GM19452 (cell line): ENCODE results near the gene SPARC.

Source experiments
- ATAC-seq: cut with Tn5 transposase; IDR thresholded peaks from one replicate; pipeline ENCODE4 v1.9.1; 2021; ENCODE audit not compliant: unreplicated experiment

The SPARC gene

DNA sequence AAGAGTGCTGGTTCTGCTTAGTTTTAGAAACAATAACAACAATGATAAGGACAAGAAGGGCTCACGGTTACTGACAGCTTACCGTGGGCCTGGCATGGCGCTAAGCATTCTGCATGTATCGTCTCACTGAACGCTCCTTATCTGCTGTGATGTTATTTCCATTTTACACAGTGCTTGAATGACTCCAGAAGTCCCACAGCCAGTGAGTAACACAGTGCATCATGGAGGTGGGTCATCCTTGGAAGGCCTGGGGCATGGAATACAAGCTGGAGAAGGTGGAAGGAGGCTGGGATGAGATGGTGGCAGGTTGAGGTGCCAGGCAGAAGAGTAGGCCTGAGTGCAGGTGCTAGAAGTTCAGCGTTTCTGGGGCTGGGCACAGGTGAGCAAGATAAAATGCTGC is 59.1 kb downstream of the SPARC start:
- ATAC-seq, result no peak

DNA sequence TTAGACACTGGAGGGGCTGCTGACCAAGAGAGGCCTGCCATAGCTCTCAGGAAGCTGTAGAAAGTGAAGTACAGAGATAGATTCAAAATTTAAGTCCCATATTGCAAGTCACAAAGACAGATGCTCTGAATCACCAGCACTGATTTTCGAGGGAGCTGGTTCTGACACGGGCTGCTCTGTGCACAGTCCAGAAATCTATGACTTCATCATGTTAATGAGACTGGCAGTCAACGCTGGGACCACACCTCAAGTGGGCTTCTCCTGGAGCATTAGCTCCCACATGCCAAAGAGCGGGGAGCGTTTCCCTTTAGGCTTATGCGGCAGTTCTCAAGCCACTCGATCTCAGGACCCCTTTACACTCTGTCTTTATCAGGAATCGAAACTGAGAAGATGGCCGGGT is 61.4 kb downstream of the SPARC start:
- no peak for ATAC-seq

DNA sequence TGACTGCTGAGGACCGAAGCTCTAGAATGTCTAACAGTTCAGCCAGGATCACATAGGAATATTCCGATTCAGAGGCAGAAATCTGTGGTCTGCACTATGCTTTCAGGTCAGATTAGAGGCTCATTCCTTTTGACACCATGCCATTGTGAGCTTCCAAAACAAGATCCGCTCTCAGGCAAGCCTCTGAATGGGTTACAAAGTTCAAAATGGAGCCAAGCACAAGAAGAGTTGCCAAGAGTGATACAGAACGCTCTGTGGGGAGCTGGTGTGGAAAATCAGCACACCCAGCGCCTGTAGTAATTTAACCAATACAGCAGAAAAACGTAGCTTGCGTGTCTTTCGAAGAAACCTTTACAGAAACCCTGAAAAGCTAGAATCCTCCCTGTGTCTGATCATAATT is 62.2 kb downstream of the SPARC start:
- no peak for ATAC-seq

DNA sequence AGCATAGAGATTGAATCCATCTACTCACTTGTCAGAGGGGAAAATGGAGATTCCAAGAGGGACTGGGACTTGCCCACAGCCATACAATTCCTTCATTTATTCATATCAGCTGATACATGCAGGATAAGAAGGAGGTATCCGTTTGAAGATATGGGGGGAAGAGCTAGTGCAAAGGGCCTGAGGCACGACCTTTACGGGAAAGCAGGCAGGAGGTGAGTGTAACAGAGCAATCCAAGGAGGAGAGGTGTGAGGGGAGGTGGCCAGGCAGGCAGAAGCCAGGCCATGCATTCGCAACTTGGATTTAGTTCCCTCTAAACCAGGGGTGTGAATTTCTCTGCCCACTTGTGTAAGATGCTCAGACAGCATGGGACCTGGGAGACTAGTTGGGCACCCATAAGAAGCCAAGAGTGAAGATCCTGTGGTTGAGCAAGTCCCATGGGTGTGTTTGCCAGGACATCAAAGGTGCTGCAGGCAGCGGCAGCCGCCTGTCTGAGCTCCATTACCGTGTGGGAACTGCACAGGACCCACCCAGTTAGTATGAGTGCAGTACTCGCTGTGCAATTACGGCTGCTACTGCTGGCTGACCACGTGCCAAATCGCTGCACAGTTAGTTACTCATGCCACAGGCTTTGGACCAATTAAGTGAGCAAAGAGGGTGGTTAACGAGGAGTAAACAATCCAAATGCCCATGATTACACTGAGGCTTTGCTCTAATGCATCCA is 64.2 kb downstream of the SPARC start:
- ATAC-seq, result no peak

DNA sequence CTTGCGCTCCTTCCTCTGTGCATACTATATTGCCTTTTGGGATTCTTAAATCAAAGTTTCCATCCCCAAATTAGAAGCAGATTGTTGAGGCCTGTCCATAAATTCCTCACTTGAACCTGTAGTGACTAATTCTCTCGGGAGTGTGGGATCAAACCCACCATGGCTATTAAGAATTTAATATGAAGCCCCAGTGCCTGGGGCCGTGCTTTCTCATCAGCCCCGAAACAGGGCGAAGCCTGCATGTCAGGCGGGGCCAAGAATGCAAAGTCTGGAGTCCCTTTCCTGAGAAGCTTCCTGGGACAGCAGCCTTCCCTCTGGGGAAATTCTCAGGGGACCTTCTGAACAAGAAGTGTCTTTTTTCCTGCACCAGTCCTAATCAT is 66.3 kb downstream of the SPARC start:
- no peak for ATAC-seq

DNA sequence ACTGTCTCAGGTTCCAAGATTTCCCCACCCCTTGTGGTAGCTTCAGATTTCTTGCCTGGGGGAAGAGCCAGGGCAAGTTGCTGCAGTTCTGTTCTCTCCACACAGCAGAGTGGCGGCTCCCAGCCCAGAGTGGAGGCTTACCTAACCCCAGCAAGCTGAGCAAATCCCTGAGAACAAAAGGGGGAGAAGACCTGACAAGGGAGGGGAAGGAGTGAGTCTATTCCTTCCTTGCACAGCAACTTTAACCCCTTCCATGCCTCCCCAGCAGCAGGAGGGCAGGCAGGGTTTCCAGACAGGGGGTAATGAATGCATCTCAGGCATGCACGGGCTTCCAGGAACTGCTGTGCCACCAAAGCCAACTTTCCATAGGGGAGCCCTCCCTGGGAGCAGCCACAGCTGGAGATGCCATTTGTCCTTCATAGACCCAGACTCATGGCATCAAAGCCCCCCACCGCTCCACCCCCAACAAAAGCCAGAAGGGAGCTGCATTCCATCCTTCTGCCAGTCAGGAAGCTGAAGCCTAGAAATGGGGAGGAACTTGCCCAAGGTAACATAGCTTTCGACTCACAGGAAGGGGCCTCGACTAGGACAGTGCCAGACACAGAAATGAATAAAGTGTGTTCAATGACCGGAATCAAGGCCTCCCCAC is 66.8 kb downstream of the SPARC start:
- ATAC-seq, result no peak

DNA sequence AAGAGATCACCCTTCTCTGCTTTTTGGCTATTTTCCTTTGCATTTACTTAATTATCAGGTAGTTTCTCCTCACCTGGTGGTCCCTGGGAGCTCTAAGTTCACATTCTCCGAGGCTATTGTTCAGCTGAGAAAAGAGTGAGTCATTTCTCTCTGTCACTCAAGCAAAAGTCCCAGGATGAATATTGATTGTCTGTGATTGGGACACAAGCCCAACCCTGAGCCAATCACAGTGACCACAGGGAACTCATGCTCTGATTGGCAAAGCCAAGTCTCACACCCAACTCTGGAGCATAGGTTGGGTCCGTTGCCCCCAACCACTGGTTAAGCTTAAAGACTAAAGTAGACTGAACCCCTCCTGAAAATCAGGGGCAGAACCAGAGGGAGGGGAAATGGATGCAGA is 67.8 kb downstream of the SPARC start:
- no peak for ATAC-seq

DNA sequence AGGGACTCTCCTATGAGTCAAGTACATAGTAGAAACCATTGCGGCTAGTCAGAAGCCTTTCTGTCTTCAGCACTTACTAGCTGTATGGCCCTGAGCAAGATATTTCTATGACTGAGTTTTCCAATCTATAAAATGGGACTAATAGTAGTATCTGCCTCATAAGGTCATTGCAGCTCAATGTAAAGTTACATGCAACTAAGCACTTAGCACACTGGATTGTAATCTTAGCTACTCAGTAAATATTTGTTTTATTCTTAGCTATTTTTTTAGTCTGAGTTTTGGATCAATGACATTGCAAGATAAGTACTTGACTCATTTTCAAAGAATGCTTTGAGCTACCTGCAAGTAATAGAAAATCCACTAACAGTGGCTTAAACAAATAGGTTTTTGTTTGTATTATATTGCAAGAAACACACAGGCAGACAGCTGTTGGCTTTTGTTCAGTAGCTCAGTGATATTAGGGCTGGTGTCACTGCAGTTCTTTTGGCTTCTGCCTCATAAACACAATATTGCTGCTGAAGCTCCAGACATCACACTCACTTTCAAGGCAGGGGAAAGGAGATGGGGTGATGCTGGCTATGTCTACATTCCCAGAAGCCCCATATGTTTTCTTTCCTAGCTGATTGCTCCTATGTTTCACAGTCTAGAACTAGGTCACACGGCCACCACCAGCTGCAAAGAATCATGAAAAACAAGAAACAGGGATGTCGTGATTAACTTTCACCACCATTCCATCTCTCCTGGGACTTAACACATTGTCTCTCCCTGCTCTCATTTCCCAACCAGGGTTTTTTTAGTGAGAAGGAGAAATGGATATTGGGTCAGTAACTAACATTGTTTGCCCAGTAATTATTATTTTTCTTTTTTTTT is 68.6 kb downstream of the SPARC start:
- no peak for ATAC-seq

DNA sequence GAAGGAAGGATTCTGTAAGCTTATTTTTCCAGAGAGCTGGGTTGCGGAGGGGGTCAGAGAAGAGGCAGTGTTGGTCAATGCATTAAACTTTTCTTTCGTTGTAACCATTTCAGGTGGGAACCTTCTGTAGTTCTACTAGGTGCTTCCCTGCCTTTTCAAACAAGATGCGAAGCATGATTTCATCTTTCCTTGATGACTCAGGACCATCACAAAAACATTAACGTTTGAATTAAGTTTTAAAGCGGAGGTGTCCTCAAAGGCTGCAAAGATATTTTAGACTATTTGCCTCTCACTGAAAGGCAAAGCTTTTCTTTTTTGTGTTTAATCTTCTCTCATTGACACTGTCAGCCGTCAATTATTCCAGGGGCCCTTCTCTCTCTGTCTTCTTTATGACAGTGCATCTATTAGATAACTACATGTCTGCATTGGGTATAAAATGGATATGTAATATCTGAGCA is 69.3 kb downstream of the SPARC start:
- no peak for ATAC-seq

DNA sequence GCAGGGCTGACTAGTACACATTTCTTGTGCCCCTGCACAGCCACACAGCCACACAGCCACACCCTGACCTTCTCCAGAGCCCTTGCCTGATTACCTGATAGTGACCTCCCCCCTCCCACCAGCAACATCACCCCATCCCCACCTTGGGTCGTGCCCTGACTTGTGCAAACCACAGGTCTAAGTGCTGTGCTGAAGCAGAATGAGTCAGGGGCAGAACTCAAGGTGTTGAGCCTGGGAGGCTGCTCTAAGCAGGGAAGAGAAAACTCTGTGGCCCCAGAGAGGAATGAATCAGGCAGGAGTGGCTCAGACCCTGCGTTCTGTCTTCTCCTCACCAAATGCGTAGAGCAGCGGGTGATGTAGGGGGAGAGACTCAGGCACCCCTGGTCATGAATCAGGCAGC is 71.3 kb downstream of the SPARC start:
- no peak for ATAC-seq

DNA sequence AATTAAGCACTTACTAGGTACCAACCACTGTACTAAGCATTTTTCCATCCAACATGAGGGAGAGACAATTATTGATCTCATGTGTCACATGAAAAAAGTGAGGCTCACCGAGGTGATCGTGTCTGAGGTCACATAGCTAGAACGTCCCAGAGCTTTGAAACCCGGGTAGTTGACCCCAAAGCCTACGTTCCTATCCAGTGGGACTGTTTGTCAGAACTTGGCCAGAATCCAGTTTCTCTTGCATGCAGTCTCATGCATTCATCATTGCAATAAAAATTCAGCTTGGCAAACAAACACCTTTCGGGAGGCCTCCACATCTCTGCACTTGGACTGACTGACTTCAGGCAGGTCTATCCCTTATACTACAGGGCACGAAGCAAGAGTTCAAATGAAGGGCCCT is 72.2 kb downstream of the SPARC start:
- no peak for ATAC-seq

DNA sequence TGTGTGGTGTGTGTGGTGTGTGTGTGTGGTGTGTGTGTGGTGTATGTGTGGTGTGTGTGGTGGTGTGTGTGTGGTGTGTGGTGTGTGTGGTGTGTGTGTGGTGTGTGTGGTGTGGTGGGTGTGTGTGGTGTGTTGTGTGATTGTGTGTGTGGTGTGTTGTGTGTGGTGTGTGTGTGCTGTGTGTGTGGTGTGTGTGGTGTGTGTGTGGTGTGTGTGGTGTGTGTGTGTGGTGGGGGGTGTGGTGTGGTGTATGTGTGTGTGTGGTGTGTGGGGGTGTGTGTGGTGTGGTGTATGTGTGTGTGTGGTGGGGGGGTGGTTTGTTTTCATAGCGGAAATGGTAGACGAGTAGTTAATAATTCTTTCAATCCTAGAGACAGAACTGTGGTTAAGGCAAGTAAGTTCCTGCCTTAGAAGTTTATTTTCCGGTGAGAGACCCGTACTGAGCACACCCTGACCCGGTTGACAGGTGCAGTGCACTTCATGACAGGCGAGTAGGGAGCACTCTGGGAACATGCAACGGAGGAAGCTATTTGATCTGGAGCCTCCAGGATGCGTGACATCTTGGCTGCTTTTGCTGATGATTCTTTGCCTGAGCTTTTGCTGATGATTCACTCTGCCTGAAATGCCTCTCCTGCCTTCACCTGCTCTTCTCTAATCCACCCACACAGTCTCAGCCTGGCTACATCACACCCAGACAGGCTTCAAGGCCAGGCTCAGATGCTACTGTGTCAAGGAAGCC is 73.9 kb downstream of the SPARC start:
- peak; percentile 56 for ATAC-seq

DNA sequence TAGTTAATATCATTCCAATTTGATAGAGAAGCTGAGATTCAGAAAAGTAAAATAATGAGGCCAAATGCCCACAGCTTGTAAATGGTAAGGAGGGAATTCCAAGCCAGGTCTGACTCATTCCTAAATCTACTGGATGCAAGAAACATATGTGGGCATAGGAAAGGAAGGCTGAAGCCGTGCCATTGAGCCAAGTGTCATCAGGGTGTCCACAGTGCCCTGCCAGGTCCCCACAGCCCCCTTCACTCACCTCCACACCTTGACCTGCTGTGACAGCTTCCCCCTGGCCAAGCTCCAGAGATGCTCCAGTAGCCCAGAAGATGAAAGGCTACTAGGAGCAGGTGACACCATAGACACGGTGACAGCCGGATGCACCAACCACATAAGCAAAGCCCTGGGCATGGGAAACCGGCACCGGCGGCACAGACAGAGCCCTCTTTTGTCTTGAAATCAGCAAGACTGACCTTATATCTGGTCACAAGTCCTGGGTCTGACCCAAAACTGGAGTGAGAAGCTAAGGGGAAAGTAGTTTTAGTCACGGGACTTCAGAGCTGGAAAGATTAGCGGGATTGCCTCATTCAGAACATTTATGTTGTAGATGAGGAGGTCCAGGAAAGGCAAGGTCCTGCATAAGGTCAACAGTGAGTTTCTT is 75.5 kb downstream of the SPARC start:
- no peak for ATAC-seq
